ENCODE results near the gene NMU.

NMU gene

DNA sequence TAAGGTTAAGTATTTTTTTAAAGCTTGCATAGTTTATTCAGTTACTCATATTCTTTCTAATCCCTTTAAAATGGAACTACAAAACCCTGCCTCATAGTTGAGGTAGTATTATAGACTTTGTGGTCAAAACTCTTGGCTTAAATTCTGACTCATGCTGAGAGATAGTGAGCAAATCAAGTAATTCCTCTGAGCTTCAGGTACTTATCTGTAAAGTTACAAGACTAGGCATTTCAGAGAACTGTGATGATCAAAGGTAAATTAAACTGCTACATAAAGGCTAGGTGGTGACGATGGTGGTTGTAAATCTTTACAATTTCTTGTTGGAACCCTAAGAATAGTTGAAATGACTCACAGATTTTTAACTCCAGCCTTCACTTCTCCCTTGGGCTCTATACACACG lies 86.2 kb downstream of the NMU start (continued):
- no peak for TF ChIP-seq ZNF280D (tag by site-specific recombination; IDR thresholded peaks at IDR 0.05)
- no peak for TF ChIP-seq KLF9 (tag by site-specific recombination; IDR thresholded peaks at IDR 0.05; ENCODE audit: low read depth)
- no peak for TF ChIP-seq YY1 (tag by site-specific recombination; IDR thresholded peaks at IDR 0.05)
- TF ChIP-seq SP3 (tag by site-specific recombination; IDR thresholded peaks at IDR 0.05): no peak
- no peak for TF ChIP-seq ZNF596 (tag by site-specific recombination; IDR thresholded peaks at IDR 0.05)
- TF ChIP-seq ZNF585B (tag by site-specific recombination; IDR thresholded peaks at IDR 0.05): no peak
- TF ChIP-seq FEZF1 (tag by site-specific recombination; IDR thresholded peaks at IDR 0.05): peak; percentile 63; the same call in 1 of the 2 replicates
- no peak for TF ChIP-seq ZNF791 (tag by site-specific recombination; IDR thresholded peaks at IDR 0.05)
- no peak for TF ChIP-seq ZXDB (tag by site-specific recombination; IDR thresholded peaks at IDR 0.05)
- TF ChIP-seq ZBTB49 (tag by site-specific recombination; IDR thresholded peaks at IDR 0.05; ENCODE audit: low read depth): no peak

- no peaks in the 10 kb centered on the region for H3K9me3 ChIP-seq (ENCODE audit: control insufficient read depth, insufficient read depth, low read depth, low read length)
- TF ChIP-seq EGR2 (tag by site-specific recombination; IDR thresholded peaks at IDR 0.05; ENCODE audit: low read depth) (no peak), ZNF580 (tag by site-specific recombination; IDR thresholded peaks at IDR 0.05) (no peak), ZNF747 (tag by site-specific recombination; IDR thresholded peaks at IDR 0.05) (no peak)
- no peak overlapping the region for H3K27ac ChIP-seq (ENCODE audit: extremely low read depth, low read depth, low read length)
- POLR2A ChIA-PET: no interaction called here
- H3K4me3 ChIP-seq (ENCODE audit: low read depth, low read length): no peak overlapping the region
- CTCF ChIA-PET: no interaction called here
- H3K4me1 ChIP-seq (ENCODE audit: control insufficient read depth, insufficient read depth, low read length): no peaks in the 10 kb centered on the region
- no peaks in the 10 kb centered on the region for H3K36me3 ChIP-seq (ENCODE audit: control insufficient read depth in 2 of 2, insufficient read depth in 1 of 2, low read length in 2 of 2)
Observed at GRCh38 chr4:55547918-55548317, 88.2 kb downstream of the NMU start.

GRCh38 chr4:55547466-55547770 lies 88.7 kb downstream of the NMU start:
- Histone ChIP-seq H3K4me1 (ENCODE audit: control insufficient read depth, insufficient read depth, low read length) (no peaks in the 10 kb centered on the region), H3K36me3 (ENCODE audit: control insufficient read depth in 2 of 2, insufficient read depth in 1 of 2, low read length in 2 of 2) (no peaks in the 10 kb centered on the region), H3K9me3 (ENCODE audit: control insufficient read depth, insufficient read depth, low read depth, low read length) (no peaks in the 10 kb centered on the region), H3K4me3 (ENCODE audit: low read depth, low read length) (peak overlapping the region; percentile 66), H3K27ac (ENCODE audit: extremely low read depth, low read depth, low read length) (peak overlapping the region; percentile 84)
- TF ChIP-seq SETDB1 (IDR thresholded peaks at IDR 0.05; ENCODE audit: insufficient read length, low read length): no peak
- TF ChIP-seq, protein P1, sequence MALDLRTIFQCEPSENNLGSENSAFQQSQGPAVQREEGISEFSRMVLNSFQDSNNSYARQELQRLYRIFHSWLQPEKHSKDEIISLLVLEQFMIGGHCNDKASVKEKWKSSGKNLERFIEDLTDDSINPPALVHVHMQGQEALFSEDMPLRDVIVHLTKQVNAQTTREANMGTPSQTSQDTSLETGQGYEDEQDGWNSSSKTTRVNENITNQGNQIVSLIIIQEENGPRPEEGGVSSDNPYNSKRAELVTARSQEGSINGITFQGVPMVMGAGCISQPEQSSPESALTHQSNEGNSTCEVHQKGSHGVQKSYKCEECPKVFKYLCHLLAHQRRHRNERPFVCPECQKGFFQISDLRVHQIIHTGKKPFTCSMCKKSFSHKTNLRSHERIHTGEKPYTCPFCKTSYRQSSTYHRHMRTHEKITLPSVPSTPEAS (tag by site-specific recombination; IDR thresholded peaks at IDR 0.05): no peak
- no peak for TF ChIP-seq ZNF138 (tag by site-specific recombination; IDR thresholded peaks at IDR 0.05; ENCODE audit: borderline replicate concordance)
- TF ChIP-seq ZFP41 (tag by site-specific recombination; IDR thresholded peaks at IDR 0.05; ENCODE audit: borderline replicate concordance): no peak
- no peak for TF ChIP-seq ZNF621 (tag by site-specific recombination; IDR thresholded peaks at IDR 0.05)
- peak; percentile 51 for TF ChIP-seq FEZF1 (tag by site-specific recombination; IDR thresholded peaks at IDR 0.05)
- TF ChIP-seq SP2 (tag by site-specific recombination; IDR thresholded peaks at IDR 0.05): no peak
- TF ChIP-seq PRDM1 (tag by site-specific recombination; IDR thresholded peaks at IDR 0.05): peak; percentile 68
- no peak for TF ChIP-seq ZNF449 (tag by site-specific recombination; IDR thresholded peaks at IDR 0.05)
- POLR2A ChIA-PET: interaction anchor here (0.6 to 2.4 kb wide), 2 partner anchors 152 to 203 kb away, joined by 3 to 14 read pairs; partner anchors contain the start of gene TMEM165
- CTCF ChIA-PET: interaction anchor here (0.6 to 0.7 kb wide), 3 partner anchors 175 to 548 kb away, joined by 3 read pairs; no protein-coding TSS in a partner anchor
